ENCODE results near the gene TP53. TPM values are rescaled to one million over a fixed set of nuclear protein-coding genes. Genes with fewer than 3 reads are reported as not detected.

The TP53 gene
- total RNA-seq, 1 experiment from 2014 or later, result 99.3 TPM

DNA sequence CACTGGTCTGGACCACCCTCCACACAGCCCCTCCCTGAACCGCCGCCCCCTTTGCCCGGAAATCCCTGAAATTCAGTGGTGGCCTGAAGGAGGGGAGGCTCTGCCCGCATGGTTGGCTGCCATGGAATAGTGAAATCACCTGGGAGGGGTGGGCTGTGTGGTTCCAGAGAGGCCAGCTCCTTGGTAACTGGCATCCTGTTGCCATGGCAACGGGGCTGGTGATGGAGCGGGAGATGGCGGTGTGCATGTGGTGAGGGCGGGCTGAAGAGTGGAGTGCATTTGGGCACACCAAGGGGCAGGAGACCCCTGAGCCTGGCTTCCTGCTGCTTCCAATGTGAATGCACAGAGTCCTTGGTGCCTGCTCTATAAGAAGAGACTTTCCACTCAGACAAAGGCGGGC lies 20.2 kb upstream of the TP53 start:
- no peak for DNase-seq (ENCODE audit: low spot score)

DNA sequence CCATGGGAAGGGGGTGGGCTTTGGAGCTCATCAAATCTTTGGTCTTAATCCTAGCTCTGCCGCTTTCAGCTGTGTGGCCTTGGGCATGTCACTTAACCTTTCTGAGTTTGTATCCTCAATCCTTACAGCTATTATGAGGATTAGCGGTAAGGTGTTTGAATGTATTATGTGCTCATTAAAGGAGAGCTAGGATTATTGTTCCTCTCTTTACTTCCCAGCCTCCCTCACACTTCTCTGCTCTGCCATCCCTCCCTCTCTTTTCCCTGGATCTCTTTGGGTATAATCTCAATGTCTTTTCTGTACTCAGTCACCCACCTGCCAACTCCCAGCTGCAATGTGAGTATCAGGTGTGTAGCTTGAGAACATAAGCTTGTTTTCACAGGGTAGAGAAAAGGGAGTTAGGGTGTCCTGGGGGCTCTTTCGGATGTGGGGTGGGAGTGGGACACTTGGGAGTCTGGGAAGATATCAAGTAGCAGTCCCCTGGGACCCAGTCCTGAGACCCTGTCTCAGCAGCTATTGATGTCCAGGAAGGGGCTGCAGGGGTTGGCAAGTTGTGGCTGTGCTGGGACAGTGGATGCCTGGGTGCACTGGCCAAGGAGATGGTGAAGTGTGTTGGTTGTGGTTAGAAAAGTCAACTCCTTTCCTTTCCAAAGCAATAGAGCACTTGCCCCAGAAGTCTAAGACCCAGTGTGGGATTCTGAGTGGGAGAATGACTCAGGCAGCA lies 19.5 kb upstream of the TP53 start:
- no peak for DNase-seq (ENCODE audit: low spot score)

DNA sequence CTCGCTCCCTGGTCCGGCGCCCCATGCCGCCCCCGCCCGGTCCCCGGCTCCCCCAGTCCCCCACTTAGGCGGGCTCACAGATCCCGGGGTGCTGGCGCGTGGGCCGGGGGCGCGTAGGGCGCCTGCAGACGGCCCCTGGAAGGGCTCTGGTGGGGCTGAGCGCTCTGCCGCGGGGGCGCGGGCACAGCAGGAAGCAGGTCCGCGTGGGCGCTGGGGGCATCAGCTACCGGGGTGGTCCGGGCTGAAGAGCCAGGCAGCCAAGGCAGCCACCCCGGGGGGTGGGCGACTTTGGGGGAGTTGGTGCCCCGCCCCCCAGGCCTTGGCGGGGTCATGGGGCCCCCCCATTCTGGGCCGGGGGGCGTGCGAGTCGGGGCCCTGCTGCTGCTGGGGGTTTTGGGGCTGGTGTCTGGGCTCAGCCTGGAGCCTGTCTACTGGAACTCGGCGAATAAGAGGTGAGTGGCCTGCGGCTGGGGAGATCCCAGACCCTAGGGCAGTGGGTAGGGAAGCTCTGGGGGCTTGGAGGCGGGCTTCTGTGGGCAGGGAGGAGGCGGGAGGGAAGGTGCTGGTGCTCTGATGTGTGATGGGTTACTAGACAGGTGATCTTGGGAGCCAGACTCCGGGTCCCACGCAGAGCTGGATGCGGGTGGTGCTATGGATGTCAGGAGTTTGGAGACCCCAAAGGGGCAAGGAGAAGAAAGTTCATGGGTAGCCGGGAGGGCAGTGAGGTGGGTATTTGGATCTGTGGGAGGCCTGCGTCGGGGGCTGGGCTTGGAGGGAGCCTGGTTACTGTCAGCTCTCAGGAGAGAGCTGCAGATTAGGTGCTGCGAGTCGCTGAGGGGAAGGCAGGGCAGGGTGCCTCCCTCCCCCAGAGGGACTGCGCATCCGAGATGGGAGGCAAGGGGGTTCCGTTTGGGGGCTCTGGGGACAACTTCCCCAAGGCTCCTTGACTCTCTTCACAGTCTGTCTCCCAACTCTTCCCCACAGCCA lies 18.3 kb upstream of the TP53 start:
- DNase-seq (ENCODE audit: low spot score), result no peak

DNA sequence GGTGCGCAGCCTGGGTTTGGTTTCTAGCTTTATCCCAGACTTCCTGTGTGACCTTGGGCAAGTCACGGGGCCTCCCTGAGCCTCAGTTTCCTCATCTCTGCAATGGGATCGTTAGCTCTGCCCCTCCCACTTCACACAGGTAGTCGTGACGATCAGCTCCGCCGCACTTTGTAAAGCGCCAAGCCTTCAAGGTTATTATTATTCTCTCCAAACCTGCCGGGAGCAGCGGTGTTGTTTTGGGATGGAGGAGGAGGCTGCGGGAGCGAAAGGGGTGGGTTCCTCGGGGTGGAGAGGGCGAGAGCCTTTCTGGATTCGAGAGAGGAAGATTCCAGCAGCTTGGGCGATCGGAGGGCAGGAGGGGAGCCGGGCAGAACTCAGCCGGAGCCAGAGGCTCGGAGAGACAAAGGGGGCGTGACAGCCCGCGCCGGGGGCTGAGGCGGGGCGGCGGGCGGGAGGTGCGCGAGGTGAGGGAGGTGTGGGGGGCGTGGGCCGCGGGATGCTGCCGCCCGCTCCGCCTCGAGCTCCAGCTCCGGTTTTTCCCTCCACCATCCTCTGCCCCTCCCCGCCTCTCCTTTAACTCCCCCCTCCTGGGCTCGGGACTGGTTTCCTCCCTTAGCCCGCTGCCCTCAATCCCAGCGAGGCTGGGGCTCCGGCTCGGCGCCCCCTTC lies 17.4 kb upstream of the TP53 start, which contains the start of gene EFNB3:
Gene EFNB3, plus strand, starts transcription at position 602 of the 668 bp plus-strand sequence. CDS start 397 bp downstream, outside the sequence.
- peak; percentile 54 for DNase-seq (ENCODE audit: low spot score)

DNA sequence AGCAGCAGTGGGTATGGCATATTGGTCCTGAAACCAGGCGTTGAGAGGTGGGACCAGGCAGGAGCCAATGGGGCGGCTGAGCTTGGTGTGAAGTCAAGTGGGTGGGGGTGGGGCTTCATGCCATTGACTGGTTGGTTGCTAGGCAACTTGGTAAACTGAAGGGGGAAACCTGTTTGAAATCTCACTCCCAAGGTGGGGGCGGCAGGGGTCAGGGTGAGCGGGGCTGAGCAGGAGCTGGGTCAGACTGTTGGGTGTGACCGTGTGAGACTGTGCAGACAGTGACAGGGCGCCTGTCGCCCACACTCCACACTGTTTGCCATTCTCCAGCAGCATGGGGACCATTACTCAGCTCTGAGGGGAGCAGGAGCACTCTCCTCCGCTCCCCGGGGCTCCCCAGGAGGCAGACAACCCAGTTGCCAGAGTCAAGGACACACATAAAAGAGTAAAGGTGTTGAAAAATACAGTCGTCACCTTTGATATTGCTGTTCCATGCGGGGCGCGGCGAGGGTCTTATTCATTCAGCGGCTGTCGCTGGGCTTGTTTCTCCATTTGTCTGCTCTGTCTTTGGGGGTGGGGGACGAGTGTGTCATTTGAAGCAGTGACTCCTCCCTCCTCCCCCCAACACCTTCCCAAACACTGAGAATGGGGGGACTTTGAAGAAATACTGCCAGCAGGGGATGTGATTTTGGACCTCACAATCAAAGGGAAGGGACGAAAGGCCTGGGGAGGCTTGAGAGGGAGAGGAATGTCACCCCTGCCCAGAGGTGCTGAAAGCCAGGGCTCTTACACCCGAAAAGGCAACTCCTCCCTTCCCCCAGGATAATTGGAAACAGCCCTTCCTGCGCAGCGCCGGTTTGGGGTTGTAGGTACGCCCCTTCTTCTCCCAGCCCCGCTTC lies 16.5 kb upstream of the TP53 start:
- DNase-seq (ENCODE audit: low spot score), result peak; percentile 38

DNA sequence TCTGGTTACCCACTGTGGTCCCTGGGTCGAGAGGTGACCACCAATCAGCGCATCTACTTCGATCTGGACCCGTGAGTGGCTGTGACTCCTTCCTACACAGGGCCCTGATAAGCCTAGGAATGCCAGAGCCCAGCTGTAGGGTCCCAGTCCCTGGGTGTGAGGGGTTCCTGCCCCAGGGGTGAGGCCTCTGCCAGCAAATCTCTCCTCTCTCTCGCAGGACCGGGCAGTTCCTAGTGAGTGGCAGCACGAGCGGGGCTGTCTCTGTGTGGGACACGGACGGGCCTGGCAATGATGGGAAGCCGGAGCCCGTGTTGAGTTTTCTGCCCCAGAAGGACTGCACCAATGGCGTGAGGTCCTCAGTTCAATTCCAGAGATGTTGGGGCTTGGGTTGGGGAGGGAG lies 15.5 kb upstream of the TP53 start:
- no peak for DNase-seq (ENCODE audit: low spot score)

DNA sequence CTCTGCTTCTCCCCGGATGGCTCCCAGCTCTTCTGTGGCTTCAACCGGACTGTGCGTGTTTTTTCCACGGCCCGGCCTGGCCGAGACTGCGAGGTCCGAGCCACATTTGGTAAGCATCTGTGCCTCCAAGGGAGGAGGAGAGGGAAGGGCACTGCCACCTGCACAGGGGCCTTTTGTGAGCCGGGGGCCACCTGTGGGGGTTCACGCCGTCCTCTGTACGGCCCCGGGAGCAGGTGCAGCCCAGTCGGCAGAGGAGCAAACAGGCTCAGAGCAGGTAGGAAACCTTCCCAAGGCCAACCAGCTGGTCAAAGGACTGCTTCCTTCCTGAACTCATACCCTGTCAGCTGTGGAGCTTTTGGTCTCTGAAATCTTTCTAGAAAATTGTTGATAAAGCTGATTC lies 14.4 kb upstream of the TP53 start:
- DNase-seq (ENCODE audit: low spot score), result no peak

DNA sequence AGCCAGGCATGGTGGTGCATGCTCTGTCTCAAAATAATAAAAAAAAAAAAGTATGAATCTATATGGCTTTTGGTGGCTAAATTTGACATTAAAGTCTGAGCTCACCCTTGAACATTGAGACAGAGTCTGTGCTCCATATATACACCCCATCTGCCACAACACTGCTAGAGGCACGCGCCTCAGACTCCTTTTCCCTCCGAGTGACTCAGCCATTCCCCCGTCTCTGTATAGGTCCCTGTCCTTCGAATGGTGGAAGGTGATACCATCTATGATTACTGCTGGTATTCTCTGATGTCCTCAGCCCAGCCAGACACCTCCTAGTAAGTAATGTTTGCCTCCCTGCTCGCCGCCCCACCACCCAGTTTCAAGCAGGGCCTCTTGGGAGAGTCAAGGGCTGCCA lies 13.2 kb upstream of the TP53 start:
- no peak for DNase-seq (ENCODE audit: low spot score)

DNA sequence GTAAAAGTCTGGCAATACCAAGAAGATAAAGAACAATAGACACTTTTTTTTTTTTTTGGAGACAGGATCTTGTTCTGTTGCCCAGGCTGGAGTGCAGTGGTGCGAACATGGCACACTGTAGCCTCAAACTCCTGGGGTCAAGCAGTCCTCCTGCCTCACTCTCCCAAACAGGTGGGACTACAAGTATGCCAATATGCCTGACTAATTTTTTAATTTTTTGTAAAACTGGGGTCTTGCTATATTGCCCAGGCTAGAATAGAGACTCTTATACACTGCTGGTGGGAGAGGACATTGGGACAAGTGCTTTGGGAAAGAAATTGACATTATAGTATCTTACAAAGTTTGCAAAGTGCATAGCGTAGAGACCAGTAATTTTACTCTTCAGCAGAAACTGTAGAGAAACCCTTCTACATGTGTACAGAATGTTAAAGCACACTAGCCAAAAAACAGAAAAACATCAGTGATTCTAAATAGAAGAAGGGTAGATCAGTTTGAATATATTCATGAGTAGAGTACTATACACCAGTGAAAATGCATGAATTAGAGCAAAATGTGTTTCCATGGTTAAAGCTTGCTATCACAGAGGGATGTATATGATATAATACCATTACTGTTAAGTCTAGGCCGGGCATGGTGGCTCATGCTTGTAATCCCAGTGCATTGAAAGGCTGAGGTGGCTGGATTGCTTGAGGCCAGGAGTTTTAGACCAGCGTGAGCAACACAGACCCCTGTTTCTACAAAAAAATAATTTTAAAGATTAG lies 10.7 kb upstream of the TP53 start:
- no peak for DNase-seq (ENCODE audit: low spot score)

DNA sequence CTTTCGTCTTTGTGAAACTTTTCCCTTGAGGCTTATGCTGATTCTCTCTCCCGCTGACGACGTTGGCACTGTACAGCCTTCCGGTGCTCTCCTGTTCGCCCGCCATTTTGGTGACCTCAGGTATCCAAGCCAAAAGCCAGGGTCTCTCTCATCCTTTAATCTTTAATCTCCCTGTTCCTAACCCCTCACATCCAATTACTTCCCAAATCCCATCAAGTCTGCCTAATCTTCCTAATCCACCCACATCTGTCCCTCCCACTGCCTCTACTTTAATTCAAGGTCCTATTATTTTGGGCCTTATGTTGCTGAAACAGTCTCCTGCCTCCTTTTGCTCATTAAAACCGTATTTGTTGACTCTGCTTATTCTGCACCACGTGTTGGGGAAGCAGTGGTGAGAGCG lies 8.3 kb upstream of the TP53 start:
- no peak for DNase-seq (ENCODE audit: low spot score)

DNA sequence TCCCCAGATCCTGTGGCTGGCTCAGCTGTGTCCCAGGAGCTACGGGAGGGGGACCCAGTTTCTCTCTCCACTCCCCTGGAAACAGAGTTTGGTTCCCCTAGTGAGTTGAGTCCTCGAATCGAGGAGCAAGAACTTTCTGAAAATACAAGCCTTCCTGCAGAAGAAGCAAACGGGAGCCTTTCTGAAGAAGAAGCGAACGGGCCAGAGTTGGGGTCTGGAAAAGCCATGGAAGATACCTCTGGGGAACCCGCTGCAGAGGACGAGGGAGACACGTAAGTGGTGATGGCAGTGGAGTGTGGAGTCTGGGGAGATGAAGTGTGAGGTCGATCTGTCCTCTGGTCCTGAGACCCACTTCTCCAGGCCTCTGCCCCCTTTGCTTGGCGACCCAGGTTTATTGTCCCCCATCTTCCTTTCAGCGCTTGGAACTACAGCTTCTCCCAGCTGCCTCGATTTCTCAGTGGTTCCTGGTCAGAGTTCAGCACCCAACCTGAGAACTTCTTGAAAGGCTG lies 1.6 kb upstream of the TP53 start:
- DNase-seq (ENCODE audit: low spot score), result no peak

DNA sequence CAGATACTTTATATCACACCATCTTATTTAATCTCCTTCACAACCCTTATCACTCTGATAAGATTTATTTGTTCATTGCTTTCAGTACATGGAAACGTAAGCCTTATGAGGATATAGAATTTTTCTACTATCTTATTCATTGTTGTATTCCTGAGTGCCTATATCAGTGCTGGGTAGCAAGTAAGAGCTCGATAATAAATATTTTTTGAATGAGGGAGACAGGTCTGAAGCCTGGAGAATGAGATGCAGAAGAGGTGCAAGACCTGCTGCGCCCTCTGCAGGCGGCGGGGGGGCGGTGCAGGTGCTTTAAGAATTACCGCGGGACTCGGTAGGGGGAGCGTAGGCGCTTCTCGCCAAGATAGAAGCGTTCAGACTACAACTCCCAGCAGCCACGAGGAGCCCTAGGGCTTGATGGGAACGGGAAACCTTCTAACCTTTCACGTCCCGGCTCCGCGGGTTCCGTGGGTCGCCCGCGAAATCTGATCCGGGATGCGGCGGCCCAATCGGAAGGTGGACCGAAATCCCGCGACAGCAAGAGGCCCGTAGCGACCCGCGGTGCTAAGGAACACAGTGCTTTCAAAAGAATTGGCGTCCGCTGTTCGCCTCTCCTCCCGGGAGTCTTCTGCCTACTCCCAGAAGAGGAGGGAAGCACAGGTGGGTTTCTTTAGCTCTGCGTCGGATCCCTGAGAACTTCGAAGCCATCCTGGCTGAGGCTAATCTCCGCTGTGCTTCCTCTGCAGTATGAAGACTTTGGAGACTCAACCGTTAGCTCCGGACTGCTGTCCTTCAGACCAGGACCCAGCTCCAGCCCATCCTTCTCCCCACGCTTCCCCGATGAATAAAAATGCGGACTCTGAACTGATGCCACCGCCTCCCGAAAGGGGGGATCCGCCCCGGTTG lies 868 bp upstream of the TP53 start, which contains the start of gene WRAP53:
Gene WRAP53, plus strand, starts transcription at position 570 of the 900 bp plus-strand sequence. Its CDS starts 172 bp downstream, at position 742.
- DNase-seq (ENCODE audit: low spot score), result peak; percentile 99

DNA sequence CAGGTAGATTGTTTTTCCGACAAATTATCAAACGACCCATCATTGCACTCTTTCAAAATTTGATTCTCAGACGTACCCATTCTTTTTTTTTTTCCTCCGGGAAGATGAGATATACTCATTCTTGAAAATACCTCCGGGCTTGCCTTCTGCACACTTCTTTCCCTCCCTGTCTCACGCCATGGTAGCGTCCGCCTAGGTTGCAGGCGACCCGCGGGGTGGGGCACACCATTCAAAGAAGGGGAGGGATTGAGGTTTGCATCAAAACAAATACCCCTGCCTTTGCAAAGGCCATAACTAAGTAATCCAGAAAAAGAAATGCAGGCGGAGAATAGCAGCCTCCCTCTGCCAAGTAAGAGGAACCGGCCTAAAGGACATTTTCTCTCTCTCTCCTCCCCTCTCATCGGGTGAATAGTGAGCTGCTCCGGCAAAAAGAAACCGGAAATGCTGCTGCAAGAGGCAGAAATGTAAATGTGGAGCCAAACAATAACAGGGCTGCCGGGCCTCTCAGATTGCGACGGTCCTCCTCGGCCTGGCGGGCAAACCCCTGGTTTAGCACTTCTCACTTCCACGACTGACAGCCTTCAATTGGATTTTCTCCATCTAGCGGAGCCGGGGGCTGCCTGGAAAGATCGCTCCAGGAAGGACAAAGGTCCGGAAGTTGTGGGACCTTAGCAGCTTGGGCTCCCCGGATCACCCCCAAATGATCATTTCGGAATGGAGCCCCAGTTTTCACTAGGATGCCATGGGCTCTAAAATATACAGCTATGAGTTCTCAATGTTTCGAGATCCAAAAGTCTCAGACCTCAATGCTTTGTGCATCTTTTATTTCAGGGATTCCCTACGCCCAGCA lies 843 bp downstream of the TP53 start:
- DNase-seq (ENCODE audit: low spot score), result peak; percentile 82

DNA sequence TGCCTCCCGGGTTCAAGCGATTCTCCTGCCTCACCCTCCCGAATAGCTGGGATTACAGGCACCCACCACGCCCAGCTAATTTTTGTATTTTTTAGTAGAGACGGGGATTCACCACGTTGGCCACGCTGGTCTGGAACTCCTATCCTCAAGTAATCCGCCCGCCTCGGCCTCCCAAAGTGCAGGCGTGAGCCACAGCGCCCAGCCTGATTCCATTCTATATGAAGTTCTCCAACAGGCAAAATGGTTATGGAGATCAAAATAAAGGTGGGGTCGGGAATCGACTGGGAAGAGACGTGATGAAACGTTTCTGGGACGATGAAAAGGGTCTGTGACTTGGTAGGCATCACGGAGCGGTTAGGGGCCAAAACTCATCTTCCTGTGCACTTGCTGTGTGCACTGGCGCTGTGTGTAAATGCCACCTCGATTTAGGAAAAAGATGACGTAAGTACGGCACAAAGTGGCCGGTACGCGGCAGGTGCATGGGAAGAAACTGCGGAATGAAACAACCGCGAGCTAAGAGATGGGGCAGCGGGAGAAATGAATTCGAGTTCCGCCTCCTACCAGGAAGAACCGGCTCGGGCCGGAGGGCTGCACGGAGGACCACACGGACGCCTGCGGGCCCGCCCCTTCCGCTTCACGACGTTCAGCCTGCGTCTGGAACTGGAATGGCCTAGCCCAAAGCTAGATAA lies 1.6 kb downstream of the TP53 start:
- DNase-seq (ENCODE audit: low spot score), result peak; percentile 90

DNA sequence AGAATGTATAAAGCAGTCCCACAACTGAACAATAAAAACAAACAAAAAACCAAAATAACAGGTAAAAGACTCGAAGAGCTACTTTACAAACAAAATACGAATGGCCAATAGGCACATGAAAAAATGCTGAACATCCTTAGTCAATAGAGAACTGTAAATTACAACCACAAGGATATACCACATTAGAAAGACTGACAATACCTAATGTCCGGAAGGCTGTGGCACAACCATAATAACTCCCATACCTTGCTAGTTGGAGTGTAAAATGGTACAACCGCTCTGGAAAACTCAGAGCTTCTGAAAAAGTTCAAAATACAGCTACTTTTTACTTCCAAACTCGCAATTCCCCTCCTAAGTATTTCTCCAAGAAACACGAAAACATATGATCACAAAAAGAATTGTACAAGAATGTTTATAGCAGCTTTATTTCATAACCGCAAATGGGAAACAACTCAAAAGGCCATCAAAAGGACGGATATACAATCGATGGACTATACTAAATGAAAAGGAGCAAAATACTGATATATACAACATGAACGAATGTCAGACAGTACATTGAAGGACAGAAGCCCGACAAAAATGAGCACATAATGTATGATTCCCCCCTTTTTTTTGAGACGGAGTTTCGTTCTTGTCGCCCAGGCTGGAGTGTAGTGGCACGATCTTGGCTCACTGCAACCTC lies 2.3 kb downstream of the TP53 start:
- DNase-seq (ENCODE audit: low spot score), result peak; percentile 29

DNA sequence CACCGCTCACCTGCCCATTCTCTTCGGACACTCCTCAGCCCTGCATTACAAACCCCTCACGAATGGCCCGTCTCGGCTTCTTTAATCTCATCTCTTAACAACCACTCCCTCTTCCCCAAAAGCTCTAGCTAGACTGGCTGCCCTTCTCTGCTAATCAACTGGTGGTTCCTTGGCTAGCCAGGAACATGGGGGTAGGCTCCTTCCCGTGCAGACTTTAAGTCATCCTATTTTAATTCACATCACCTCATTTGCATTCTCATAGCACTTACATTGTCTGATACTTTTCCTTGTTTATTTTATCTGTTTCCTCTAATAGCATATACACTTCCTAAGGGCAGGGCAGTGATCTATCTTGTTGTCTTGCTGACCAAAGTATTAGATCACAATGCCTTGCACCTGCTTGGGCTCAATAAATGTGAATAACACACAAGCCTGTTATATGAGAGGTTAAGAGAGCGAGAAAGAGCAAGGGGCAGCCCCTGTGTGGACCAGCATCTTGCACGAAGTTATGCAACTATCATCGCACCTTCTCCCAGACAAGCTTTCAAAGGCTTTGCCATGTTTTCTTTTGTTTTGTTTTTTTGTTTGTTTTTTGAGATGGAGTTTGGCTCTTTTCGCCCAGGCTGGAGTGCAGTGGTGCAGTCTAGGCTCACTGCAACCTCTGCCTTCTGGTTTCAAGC lies 9.8 kb downstream of the TP53 start:
- DNase-seq (ENCODE audit: low spot score), result no peak
